ENCODE measurements around the gene MAPK4. TPM values are rescaled to one million over a fixed set of nuclear protein-coding genes. Genes with fewer than 3 reads are reported as not detected.

MAPK4 gene
- total RNA-seq, 2 donors from 2014 or later: not detected

- Mint-ChIP-seq H3K36me3 (ENCODE audit: insufficient read depth in 2 of 2) (no peaks in the 10 kb centered on the region), H3K27ac (no peak overlapping the region), H3K27me3 (ENCODE audit: low read depth) (peaks cover 7% of the 10 kb centered on the region), H3K4me3 (no peak overlapping the region), H3K9me3 (no peaks in the 10 kb centered on the region), H3K4me1 (ENCODE audit: low read depth) (no peaks in the 10 kb centered on the region)
- no peak for DNase-seq
- ATAC-seq (replicated peaks in 1 of 2): no peak
Observed at GRCh38 chr18:50633992-50634391, 74.1 kb downstream of the MAPK4 start.

- H3K27me3 Mint-ChIP-seq (ENCODE audit: low read depth): peaks cover 7% of the 10 kb centered on the region
- DNase-seq (no peak), ATAC-seq (replicated peaks in 1 of 2) (no peak)
- no peak overlapping the region for H3K4me3 Mint-ChIP-seq
- H3K4me1 Mint-ChIP-seq (ENCODE audit: low read depth): no peaks in the 10 kb centered on the region
- no peaks in the 10 kb centered on the region for H3K36me3 Mint-ChIP-seq (ENCODE audit: insufficient read depth in 2 of 2)
- H3K27ac Mint-ChIP-seq: no peak overlapping the region
- no peaks in the 10 kb centered on the region for H3K9me3 Mint-ChIP-seq
Observed at GRCh38 chr18:50636366-50637057, 76.6 kb downstream of the MAPK4 start.

GRCh38 chr18:50638016-50638883 is 78.4 kb downstream of the MAPK4 start:
- H3K4me1 Mint-ChIP-seq (ENCODE audit: low read depth): no peaks in the 10 kb centered on the region
- ATAC-seq (replicated peaks in 1 of 2): no peak
- no peak overlapping the region for H3K4me3 Mint-ChIP-seq
- peaks cover 7% of the 10 kb centered on the region for H3K27me3 Mint-ChIP-seq (ENCODE audit: low read depth)
- no peaks in the 10 kb centered on the region for H3K36me3 Mint-ChIP-seq (ENCODE audit: insufficient read depth in 2 of 2)
- H3K9me3 Mint-ChIP-seq: no peaks in the 10 kb centered on the region
- H3K27ac Mint-ChIP-seq: no peak overlapping the region
- DNase-seq: no peak

DNA sequence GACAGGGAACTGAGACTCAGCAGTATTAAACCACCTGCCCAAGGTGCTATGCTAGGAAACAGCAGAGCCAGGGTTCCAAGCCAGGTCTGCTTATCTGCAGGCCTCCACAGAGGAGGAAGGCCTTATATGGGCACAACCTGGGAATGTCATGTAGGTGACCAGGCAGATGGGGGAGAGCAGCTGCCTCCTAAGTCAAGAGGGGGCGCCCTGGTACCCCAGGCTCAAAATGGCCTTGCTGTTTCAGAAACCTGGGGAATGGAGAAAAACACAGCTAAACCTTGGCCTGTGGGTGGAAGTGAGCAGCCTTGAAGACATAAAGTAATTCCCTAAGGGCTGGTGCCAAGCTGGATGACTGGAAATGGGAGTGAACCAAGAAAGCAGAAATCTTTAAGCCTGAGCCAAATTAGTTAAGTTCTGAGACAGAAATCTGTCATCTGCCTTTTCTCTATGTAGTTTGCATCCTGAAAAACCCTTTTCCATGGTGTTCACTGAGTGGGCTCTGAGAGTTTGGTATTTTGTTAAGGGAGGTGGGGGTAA is 79.1 kb downstream of the MAPK4 start:
- H3K27me3 Mint-ChIP-seq (ENCODE audit: low read depth): peaks cover 7% of the 10 kb centered on the region
- H3K27ac Mint-ChIP-seq: no peak overlapping the region

GRCh38 chr18:50639711-50640110 is 79.8 kb downstream of the MAPK4 start:
- no peak overlapping the region for H3K4me3 Mint-ChIP-seq
- H3K4me1 Mint-ChIP-seq (ENCODE audit: low read depth): no peaks in the 10 kb centered on the region
- no peaks in the 10 kb centered on the region for H3K36me3 Mint-ChIP-seq (ENCODE audit: insufficient read depth in 2 of 2)
- no peak for ATAC-seq (replicated peaks in 1 of 2)
- no peak overlapping the region for H3K27ac Mint-ChIP-seq
- peaks cover 7% of the 10 kb centered on the region for H3K27me3 Mint-ChIP-seq (ENCODE audit: low read depth)
- H3K9me3 Mint-ChIP-seq: no peaks in the 10 kb centered on the region
- DNase-seq: no peak

More for the DNA sequence above, 79.1 kb downstream of the MAPK4 start:
- Mint-ChIP-seq H3K36me3 (ENCODE audit: insufficient read depth in 2 of 2) (no peaks in the 10 kb centered on the region), H3K4me1 (ENCODE audit: low read depth) (no peaks in the 10 kb centered on the region), H3K4me3 (no peak overlapping the region), H3K9me3 (no peaks in the 10 kb centered on the region)
- ATAC-seq (replicated peaks in 1 of 2) (no peak), DNase-seq (no peak)

- Mint-ChIP-seq H3K9me3 (no peaks in the 10 kb centered on the region), H3K36me3 (ENCODE audit: insufficient read depth in 2 of 2) (no peaks in the 10 kb centered on the region), H3K4me3 (no peak overlapping the region), H3K27me3 (ENCODE audit: low read depth) (no peaks in the 10 kb centered on the region), H3K27ac (no peak overlapping the region), H3K4me1 (ENCODE audit: low read depth) (no peaks in the 10 kb centered on the region)
- ATAC-seq (replicated peaks in 1 of 2): no peak
- DNase-seq: no peak
Observed at GRCh38 chr18:50642439-50642838, 82.6 kb downstream of the MAPK4 start.

DNA sequence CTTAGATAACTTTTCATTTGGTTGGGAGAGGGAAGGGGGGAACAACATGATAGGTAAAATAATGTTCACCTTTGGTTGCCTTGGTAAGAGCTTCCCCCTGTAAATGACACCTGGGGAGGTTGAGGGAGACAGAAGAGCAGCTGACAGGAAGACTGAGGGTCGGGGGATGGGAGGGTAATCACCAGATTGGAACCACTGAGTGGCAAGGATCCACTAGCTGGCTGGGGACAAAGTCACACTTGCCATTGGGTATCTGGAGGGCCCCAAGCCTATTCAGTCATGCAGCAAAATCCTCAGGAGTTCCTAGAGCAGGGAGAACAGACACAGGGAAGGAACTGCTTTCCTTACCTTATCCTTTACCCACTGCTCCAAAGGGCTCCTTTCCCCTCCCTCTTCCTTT is 84.3 kb downstream of the MAPK4 start:
- H3K4me3 Mint-ChIP-seq: no peak overlapping the region
- ATAC-seq (replicated peaks in 1 of 2): no peak

DNA sequence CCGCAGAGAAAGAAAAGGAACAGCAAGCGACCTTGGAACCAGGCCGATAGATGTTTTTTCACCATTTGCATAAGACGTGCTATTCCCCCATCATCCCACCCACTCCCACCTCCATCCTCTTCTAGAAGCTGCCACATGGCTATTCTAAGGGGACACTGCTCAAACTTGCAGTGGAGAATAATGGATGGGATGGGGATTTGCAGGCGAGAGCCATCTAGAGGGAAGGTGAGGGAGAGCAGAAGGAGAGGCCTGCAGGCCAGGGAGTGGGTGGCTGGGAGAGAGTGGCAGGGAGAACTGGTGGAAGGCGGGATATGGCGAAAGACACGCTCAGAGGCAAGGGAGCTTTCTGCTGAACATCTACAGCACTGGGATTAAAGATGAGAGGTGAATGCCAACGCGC is 84.9 kb downstream of the MAPK4 start:
- no peak for DNase-seq
- Mint-ChIP-seq H3K4me3 (no peak overlapping the region), H3K27ac (no peak overlapping the region), H3K9me3 (no peaks in the 10 kb centered on the region), H3K36me3 (ENCODE audit: insufficient read depth in 2 of 2) (no peaks in the 10 kb centered on the region), H3K4me1 (ENCODE audit: low read depth) (no peaks in the 10 kb centered on the region), H3K27me3 (ENCODE audit: low read depth) (no peaks in the 10 kb centered on the region)
- no peak for ATAC-seq (replicated peaks in 1 of 2)

More for the DNA sequence above, 84.3 kb downstream of the MAPK4 start:
- H3K36me3 Mint-ChIP-seq (ENCODE audit: insufficient read depth in 2 of 2): no peaks in the 10 kb centered on the region
- H3K27me3 Mint-ChIP-seq (ENCODE audit: low read depth): no peaks in the 10 kb centered on the region
- no peak for DNase-seq
- no peak overlapping the region for H3K27ac Mint-ChIP-seq
- no peaks in the 10 kb centered on the region for H3K9me3 Mint-ChIP-seq
- no peaks in the 10 kb centered on the region for H3K4me1 Mint-ChIP-seq (ENCODE audit: low read depth)

DNA sequence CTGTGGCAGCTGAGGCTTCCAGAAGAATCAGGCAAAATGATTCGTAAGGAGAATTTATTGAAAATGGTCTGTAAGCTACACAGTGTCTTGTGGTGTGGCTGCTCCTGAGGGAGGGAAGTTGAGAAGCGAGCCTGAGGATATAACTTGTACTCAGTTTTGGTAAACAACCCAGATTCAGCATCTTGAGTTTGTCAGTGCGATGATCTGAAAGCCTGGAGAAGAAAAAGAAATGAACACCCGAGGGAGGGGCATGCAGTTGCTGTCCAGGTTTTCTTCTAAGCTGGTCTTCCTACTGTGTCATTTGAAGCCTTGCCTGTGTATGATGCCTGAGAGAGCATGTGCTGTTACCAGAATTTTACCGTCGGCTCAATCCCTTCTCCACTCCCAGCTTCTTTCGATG is 87.3 kb downstream of the MAPK4 start:
- Mint-ChIP-seq H3K36me3 (ENCODE audit: insufficient read depth in 2 of 2) (no peaks in the 10 kb centered on the region), H3K4me1 (ENCODE audit: low read depth) (no peaks in the 10 kb centered on the region), H3K9me3 (no peaks in the 10 kb centered on the region)

DNA sequence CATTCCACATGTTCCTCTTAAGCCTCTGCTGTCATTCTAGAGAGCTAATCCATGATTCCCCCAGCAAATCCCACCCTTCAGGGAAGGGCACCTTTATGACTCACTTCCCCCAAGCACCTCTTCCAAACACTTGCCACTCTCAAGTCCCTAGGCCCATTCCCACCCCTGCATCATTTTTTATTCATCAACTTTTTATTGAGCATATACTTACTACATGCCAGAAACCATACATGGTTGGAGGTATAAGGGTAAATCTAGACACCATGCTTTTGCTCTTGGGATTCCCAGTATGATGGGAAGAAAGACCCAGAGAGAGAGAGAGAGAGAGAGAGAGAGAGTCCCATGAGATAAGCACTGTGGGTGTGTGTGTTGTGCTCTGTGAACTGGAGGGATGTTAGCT is 87.9 kb downstream of the MAPK4 start:
- H3K27me3 Mint-ChIP-seq (ENCODE audit: low read depth): no peaks in the 10 kb centered on the region

More for the DNA sequence above, 87.3 kb downstream of the MAPK4 start:
- no peak for DNase-seq
- ATAC-seq (replicated peaks in 1 of 2): no peak
- H3K27me3 Mint-ChIP-seq (ENCODE audit: low read depth): no peaks in the 10 kb centered on the region
- H3K4me3 Mint-ChIP-seq: no peak overlapping the region
- no peak overlapping the region for H3K27ac Mint-ChIP-seq

DNA sequence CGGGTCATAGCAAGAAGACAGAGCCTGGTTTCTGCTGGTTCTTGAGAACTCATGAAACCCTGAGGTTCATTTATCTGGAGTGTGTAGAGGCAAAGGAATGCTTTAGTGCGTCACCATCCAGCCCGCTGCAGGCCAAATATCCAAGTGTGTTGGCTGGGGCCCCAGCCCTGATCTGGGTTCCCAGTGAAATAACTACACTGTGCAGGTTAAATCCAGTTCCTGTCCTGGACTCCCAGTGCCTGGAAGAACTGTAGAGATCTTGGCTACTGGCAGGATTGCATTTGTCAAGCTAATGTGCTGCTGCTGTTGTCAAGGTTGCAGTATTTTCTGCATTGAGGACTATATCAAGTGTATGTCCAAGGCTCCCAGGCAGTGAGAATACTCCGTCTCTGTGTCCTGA is 89.9 kb downstream of the MAPK4 start:
- Mint-ChIP-seq H3K4me3 (no peak overlapping the region), H3K4me1 (ENCODE audit: low read depth) (no peaks in the 10 kb centered on the region), H3K9me3 (no peaks in the 10 kb centered on the region), H3K36me3 (ENCODE audit: insufficient read depth in 2 of 2) (no peaks in the 10 kb centered on the region), H3K27ac (no peak overlapping the region), H3K27me3 (ENCODE audit: low read depth) (no peaks in the 10 kb centered on the region)
- ATAC-seq (replicated peaks in 1 of 2) (no peak), DNase-seq (no peak)

More for the DNA sequence above, 87.9 kb downstream of the MAPK4 start:
- no peaks in the 10 kb centered on the region for H3K36me3 Mint-ChIP-seq (ENCODE audit: insufficient read depth in 2 of 2)
- DNase-seq: no peak
- no peak for ATAC-seq (replicated peaks in 1 of 2)
- H3K4me1 Mint-ChIP-seq (ENCODE audit: low read depth): no peaks in the 10 kb centered on the region
- no peaks in the 10 kb centered on the region for H3K9me3 Mint-ChIP-seq
- H3K27ac Mint-ChIP-seq: no peak overlapping the region
- H3K4me3 Mint-ChIP-seq: no peak overlapping the region

DNA sequence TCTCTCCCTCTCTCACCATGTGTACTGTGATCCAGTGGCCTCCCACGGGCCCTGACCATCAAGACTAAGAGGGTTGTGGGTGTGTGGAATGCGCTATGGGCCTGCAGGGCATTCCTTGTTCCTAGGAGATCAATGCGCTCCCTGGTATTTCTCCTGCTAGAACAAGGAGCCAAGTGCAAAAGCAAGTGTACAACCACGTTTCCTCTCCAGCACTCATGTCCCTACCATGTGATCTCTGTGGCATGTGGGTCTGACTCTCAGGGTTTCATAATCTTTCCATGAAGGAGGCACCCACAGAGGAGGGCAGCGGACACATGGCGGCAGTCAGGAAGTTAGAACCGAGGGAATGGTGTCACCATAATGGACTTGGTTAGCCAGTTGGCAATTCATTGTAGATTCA is 91.4 kb downstream of the MAPK4 start:
- Mint-ChIP-seq H3K27ac (no peak overlapping the region), H3K4me1 (ENCODE audit: low read depth) (no peaks in the 10 kb centered on the region), H3K36me3 (ENCODE audit: insufficient read depth in 2 of 2) (no peaks in the 10 kb centered on the region), H3K4me3 (no peak overlapping the region), H3K9me3 (no peaks in the 10 kb centered on the region), H3K27me3 (ENCODE audit: low read depth) (no peaks in the 10 kb centered on the region)
- ATAC-seq (replicated peaks in 1 of 2) (no peak), DNase-seq (no peak)

DNA sequence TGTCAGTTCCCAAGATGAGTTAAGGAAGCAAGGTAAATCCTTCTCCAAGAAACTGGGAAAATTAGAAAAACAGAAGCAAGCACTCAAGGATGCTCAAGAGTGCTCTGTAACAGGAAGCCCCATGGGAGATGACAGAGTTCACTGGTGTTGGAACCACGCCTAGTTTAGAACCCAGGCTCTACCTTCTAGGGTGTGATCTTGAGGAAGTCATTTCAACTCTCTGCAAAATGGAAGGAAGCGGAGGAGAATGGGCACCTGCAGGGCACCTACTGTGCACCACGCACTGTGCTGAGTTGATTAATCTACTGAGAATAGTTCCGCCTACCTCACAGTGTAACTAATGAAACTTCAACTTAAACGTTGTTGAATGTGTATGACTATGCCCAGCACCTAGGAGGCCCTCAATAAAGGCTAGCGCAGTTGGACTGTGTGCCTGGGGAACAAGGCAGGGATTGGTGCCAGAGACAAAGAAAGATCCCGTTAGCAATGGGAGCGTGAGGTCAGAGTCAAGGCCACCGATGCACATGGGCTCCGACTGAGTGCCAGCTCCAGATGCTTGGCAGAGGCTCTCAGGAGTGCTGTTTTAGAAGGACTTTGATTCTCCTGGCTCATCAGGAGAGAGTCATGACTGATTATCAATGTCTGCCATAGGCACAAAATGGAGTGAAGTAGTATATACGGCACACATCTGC is 93.7 kb downstream of the MAPK4 start:
- H3K4me1 Mint-ChIP-seq (ENCODE audit: low read depth): no peaks in the 10 kb centered on the region
- no peaks in the 10 kb centered on the region for H3K27me3 Mint-ChIP-seq (ENCODE audit: low read depth)
- no peaks in the 10 kb centered on the region for H3K36me3 Mint-ChIP-seq (ENCODE audit: insufficient read depth in 2 of 2)
- no peak for DNase-seq
- no peak for ATAC-seq (replicated peaks in 1 of 2)
- peaks cover 0 to 1% of the 10 kb centered on the region in 2 donors for H3K9me3 Mint-ChIP-seq
- no peak overlapping the region for H3K4me3 Mint-ChIP-seq
- no peak overlapping the region for H3K27ac Mint-ChIP-seq
